ENCODE measurements around the gene RBM33.
"Not testable (repeated sequence)": the region's sequence is repeated elsewhere in the genome, so short reads cannot be mapped to it uniquely, and the experiment has no call there.

The RBM33 gene

DNA sequence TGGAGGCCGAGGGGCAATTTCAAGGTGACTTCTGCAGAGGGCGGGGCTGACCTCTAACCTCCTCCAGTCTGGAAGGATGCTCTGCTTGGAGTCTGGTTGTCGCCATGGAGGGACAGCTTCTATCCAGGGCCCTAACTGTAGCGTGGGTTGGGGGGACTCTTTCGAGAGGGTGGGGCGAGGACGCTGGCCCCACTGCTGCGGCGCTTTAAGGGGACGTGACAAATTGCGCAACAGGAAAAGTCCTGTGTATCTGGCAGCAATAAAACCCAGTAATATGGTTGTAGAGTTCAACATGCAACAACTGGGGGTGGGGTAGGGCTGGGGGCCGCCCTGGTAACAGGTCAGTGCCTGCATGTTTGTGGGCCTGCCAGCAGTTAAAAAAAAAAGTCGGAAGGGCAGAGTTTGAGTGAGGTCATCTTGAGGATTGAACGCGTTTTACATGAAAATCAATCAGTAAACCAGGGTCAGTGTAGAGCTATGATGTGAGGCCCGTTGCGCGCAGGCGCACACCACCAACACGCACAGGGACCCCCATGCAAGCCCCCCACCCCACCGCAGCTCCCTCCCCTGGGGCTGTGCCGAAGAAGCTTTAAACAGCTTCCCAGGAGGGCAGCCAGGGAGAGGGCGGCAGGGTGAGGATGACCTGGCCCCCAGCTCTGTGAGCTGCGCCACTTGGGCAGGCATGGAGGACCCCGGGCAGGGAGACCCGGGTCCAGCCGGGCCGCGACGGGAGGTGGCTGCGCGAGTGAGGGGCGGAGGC is 163.5 kb downstream of the RBM33 start:
- DNase-seq (ENCODE audit: low read depth in 2 of 2), result no peak

DNA sequence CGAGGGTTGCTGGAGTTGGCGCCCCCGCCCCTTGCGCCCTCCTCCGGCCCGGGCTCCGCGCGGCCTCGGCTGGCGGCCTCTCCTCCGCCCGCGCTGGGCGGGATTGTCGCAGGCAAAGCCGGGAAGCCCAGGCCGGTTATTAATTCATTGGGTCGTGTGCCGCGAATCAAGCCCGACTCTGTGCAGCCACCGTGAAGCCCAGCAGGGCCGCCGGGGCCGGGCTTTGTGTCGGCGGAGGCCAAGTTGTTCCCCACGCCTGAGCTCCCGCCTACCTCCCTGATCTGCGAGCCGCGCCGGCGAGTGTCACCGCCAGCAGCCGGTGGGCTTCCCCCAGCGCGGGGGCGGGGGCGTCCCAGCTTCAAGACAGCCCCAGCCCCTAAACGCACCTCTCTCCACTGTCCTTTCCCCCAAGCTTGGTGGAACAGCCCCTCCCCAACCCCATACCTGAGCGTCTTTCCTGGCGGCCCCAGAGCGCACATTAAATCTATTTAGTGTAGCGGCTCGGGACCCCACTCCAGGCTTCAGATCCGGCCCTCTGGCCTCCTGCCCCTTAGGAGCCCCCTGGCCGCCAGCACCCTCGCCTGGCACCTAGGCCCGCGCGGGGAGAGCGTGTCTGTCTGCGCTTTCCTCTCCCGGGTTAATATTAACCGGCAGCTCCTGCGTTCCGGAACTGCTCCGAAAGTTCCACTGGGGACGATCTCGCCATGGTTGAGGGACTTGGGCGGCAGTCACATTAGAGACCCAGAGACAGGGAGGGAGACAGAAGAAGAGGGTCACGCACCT is 164.3 kb downstream of the RBM33 start:
- no peak for DNase-seq (ENCODE audit: low read depth in 2 of 2)

DNA sequence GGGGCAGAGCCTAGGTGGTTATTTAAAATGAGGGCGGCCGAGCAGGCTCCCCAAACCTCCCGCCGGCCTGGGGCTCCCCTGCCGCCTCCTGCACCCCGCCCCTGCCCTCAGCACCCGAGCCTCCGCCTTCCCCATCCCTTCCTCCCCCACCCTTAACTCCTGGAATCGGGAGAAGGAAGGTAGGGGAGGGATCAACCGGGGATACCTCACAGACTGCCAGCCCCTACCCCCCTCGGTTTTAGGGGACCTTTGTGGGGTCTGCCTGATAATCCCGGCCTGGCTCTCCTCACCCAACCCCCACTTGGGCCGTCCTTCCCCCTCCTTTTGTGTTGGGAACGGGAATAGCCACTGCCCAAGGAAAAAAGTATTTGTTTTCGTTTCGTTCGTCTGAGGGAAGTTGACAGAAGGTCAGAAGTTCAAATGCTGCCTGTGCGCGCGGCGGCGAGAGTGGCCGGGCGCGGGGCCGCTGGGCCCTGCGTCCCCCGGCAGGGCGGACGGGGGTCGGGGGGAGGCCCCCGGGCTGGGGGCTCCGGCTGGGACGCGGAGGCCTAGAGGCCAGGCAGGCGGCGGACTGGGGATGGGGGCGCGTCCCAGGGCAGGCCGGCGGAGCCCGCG is 165.0 kb downstream of the RBM33 start:
- no peak for DNase-seq (ENCODE audit: low read depth in 2 of 2)

DNA sequence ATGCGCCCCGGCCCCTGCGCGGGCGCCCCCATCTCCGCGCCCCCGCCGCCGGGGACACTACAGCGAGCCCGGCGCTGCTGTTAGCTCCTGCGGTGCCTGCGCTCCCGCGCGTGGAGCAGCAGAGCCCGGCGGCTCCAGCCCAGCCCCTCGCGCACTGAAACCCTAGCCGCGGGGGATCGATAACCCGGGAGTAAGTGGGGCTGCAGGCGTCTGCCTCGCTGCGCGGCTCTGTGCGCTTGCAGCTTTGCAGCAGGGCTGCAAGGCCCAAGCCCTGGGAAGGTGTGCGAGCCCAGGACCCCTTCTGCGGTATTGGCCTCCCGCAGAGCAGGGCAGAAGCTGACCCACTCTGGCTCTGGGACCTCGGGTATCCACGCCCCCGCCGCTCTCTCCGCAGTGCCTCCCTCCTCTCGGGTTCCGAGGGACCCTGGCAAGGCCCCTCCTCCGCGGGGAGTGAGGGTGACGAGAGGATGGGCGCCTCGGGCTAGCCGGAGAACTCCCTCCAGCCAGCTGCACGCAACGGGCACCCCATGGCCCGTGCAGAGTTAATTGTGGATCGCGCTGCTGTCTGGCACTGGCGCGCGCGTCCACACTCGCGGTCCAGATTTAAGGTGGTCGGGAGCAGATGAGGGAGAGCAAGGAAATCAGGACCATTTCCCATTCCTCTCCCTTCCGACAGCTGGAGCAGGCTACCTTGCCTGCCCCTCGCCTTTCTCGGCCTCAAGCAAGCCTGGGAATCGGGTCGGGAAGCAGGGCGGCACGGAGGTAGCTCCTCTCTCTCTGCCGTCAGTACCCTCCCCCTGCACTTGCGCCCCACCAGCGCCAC is 165.7 kb downstream of the RBM33 start:
- DNase-seq (ENCODE audit: low read depth in 2 of 2), result no peak

DNA sequence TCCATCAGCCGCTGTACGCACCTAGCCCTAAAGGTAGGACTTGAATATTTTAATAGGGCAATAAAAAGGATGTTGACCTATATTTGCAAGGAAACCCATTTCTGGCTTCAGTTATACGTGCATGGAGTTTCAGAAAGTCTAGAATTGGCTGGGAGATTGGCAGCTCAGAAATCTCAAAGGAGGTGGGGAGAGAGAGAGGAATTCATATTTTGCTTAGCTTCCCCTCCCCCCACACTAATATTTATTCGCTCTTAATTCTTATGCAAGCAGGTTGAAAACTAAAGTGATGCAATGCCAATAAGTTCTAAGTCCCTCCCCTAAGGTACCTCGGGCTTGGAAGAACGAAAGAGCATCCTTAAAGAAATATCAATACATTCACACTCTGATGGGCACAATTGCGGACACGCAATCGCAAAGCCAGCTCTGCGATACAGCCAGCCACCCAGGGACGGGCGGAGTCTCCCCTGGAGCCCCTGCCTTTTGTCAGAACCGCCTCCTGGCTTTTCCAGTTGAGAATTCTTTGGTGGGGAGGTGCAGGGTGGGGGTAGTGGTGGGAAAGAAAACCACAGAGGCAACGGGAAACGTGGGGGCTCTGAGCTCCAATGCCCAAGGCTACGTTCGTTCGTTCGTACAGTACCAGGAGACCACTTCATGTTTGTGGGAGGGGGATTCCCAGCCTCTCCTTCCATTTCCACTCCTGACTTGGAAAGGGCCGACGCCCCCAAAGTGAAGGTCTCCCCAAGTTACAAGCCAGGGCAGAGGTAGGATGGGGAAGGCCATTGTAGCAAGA is 166.5 kb downstream of the RBM33 start:
- DNase-seq (ENCODE audit: low read depth in 2 of 2), result no peak

DNA sequence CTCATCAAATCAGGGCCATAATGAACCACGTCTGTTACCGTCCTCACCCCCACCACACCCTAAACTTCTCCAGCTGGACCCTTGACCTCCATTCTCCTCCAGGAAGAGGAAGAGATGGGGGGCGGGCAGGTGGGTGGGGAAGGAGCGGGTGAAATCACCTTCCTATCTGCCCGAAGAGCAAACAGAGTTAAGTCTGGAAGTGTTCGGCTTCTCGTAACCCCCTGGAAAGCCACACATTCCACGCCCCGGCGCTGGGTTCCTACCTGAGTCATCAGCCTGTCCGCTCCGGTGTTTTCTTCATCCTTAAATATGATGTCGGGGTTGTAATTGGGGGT is 167.1 kb downstream of the RBM33 start:
- DNase-seq (ENCODE audit: low read depth in 2 of 2), result no peak

DNA sequence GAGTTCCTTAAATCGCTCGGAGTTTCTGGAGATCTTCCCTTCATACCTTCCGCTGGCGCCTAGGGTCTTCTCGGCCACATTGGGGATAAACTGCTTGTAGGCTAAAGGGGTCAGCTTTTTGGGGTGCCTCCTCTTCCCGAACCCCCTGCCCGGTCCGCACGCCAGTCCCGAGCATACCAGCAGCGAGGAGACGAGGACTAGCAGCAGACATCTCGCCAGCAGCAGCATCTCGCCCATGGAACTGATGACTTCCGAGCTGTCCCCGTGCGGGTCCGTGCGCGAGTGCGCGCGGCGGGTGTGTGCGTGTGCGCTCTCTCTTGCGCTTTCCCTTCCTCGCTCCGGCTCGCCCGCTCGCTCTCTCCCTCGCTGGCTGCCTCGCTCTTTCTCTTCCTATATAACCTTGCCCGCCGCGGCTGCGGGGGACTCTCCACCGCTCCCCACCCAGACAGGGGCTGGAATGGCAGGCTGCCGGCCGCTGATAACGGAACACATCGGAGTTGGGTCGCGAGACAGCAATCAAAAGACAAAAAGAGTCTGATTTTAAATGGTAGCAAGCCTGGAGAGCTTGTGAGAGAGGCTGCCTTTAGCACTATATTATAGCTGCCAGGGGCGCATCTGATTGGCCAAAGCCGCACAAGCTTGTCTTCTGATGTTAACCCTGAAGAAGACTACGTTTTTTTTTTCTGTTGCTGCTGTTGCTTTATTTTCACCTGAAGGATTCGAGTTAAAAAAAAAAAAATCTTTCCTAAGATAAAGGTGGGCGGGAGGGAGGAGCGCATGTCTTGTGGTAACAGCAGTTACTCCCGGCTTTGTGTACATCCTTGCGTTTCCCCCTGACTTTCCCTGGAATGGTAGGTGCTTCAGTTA is 167.7 kb downstream of the RBM33 start, which contains the start of gene SHH:
Gene SHH (minus strand): TSS at position 569 of the 867 bp plus-strand sequence. CDS start 341 bp downstream, at position 228.
- no peak for DNase-seq (ENCODE audit: low read depth in 2 of 2)

DNA sequence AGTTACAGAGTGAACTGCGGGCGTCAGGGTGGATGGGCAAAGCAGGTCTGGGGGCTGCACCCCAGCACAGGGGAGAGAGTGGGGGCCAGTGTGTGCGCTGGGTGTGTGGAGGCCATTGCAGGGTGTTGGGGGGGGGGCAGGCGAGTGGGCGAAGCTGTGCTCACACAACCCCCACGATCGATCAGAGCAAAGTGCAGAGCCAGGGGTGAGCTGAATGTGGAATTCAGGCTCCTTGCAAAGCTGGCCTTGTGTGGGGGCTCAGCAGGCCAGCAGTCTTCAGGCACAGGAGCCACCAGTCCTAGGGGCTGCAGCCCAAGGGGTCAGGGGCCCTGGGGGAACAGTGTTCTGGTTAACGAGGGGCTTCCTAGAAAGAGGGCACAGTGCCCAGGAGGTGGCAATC is 168.7 kb downstream of the RBM33 start:
- no peak for DNase-seq (ENCODE audit: low read depth in 2 of 2)

DNA sequence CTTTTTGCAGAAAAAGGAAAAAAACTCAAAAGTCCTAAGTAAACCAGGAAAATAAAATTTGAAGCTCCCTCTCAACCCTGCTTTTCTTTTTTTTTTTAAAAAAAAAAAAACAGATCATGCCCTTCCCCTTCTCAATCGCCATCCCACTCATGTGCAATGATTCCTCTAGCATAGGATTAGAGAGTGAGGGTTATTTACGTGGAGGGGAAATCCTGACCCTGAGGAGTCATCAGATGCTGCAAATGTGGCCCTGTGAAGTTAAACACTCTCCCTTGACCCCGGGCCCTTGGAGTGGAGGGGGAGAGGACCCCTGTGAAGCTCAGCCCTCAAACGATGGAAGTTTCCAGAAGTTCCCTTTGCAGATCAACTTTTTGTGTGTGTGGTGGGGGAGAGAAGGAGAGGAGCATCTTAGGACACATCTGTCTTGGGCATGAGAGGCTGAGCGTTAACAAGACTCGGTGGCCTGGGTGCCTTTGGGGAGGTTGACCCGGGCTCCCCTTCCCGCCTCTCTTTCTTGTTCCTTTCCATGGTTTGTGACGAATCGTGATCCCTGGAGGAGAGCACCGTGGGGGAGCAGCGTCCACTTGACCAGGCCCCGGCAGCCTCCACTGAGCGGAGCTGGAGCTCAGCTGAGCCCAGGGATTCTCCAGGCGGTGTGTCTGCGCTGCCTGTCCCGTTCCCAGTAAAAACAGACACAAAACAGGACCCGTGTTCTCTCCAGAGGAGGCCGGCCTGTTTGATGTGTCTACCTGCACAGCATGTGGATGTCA is 169.3 kb downstream of the RBM33 start:
- DNase-seq (ENCODE audit: low read depth in 2 of 2), result no peak

DNA sequence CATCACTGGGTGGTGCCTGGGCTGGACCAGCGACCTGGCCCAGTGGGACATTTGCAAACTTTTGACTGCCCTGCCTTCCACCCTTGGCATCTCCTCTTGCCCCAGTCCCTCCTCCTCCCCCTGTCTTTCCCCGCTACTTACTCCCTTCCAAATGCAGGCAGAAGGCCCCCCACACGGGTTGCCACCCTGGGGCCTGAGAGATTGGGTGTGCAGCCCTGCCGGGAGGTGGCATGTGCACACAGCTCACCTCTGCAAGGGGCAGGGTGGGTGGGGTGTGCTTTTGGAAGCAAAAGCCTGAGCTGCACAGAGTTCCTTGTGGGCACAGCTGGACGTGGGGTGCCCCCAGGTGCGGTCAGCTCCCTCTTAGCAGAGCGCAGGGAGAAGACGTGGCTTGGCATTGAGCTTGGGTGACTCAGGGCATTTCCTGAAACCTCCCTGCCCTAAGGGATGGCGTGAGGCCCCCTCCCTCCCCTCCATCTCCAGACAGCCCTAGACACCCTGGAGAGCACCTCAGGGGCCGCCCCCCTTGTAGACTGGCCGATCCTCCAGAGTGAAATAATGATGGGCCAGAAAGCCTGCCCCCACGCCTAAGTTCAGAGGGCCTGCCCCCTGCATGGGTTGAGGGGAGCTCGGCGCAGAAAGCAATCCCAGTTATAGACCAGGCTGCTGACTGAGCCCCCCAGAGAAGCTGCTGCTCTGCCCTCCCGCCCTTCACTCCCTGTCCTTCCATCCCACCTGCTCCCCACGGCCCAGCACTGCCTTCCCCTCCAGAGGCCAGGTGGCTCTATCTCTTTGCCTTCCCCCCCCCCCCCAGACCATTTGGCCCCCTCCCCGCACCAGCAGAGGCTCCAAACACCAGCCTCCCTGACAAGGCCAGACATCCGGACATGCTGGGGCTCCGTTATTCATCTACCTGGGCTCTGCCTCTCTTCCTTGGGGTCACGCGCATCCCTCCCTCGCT is 170.1 kb downstream of the RBM33 start:
- no peak for DNase-seq (ENCODE audit: low read depth in 2 of 2)

DNA sequence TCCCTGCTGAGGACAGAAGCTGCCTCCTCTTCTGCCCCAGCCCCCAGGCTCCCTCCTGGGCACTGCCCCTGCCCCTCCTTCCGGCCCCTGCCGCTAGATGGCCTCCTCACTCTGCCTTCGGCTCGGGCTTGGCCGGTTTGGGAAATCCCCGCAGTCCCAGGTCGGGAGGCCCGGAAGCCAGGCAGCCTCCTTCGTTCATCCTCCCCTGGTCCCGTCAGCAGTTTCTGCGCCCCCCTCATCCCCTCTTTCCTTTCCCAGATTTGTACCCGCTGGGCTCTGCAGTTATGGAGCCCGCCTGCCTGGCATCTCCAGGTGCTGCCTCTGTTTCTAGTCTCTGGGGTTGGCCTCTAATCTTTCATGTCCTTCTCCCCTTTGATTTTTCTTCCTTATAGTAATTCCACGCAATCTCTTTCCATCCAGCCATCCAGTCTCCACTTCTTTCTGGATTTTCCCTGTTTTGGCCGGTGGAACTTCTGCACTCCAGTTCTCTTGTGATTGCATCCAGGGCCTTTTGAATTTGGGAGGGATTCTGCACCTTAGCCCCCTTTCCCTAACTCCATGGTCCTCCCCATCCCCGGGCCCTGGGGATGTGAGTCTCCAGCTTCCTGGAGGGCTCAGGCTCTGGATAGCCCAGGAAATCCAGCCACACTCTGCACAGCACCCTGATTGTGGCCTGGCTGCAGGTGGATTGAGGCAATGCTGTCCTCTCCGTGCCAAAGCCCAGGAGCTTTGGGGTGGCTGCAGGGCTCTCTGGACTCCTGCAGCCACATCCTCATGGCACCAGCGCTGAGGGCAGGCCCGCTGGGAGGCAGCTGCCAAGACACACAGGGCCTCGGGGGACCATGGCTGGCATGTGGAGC is 171.1 kb downstream of the RBM33 start:
- DNase-seq (ENCODE audit: low read depth in 2 of 2), result peak; percentile 66 to 79

DNA sequence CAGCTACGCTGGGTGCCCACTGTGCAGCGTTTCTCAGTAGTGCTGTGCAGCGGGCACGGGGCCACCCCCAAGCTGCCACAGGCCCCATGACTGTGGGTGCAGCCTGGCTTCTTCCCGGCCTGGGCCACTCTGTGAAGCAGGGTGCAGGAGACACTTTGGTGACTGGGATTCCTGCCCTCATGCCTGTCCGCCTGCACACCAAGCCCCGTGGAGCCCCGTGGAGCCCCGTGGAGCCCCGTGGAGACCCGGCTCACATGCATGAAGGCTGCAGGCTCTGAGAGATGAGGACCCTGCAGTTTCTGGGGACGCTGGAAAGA is 171.7 kb downstream of the RBM33 start:
- DNase-seq (ENCODE audit: low read depth in 2 of 2), result no peak

DNA sequence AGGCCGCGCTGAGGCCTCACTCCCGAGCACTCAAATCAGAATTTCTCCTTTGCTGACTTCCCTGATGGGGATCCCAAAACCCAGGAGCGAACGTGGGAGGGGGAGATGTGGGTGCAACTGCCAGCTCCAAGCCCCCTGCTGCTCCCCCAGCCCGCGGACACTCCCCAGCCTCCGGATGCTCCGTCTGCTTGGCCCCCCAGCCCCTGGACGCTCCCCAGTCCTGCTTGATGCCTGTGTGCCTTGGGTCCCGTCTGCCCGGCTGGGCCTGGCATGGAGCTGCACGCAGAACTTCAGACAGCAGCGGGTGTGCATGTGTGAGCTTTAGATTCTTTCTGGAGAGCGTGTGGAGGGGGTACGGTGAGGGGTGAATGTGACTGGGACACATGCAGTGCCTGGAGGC is 172.5 kb downstream of the RBM33 start:
- no peak for DNase-seq (ENCODE audit: low read depth in 2 of 2)

DNA sequence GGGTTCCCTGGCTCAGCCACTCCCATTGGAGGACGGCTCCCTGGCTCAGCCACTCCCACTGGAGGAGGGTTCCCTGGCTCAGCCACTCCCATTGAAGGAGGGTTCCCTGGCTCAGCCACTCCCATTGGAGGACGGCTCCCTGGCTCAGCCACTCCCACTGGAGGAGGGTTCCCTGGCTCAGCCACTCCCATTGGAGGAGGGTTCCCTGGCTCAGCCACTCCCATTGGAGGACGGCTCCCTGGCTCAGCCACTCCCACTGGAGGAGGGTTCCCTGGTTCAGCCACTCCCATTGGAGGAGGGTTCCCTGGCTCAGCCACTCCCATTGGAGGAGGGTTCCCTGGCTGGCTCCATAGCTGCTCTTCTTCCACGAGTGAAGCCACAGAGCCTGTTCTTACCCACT is 173.1 kb downstream of the RBM33 start:
- not testable (repeated sequence) for DNase-seq (ENCODE audit: low read depth in 2 of 2)

DNA sequence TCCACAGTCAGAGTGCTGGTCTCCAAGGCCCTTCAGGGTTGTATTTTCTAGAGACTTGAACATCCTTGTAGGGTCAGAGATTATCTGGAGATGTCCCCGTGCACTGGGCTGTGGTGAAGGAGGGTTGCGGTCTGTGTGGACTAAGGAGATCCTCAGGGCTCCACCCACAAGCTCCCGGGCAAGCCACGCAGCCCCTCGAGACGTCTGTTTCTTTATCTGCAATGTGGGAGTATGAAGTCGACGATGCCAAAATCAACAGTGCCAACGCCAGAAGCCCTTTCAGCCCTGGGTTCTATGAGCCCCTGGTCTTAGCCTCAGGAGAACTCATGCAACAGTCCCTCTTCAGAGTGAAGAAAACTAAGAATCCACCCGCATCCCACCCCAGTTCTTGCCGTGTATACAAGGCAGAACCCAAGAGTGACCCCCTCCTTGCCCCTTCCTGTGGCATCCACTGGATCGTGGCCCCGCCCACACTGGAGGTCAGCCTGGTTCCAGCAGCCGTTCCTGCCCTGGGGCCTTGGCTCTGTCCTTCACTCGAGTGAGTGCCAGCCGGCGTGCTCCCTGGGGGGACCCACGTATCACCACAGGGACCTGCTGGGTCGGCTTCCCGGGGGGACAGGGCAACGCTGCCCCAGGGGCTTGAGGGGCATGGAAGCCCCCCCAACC is 173.8 kb downstream of the RBM33 start:
- DNase-seq (ENCODE audit: low read depth in 2 of 2), result no peak

DNA sequence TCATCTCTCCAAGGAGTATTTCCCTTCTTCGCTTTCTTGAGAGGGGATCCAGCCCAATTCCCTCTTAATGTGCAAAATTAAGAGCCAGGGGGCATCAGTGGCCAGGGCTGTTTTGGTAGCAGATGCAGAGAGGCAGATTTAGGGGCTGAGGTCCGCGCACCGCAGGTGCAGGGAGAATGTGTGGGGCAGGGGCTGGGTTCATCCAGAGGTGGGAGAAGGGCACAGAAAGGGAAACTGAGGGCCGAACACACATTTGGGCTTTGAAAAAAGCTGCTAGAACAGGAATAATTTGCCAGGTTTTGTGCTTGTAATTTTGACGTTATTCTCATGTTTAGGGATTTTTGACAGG is 174.3 kb downstream of the RBM33 start:
- DNase-seq (ENCODE audit: low read depth in 2 of 2), result no peak

DNA sequence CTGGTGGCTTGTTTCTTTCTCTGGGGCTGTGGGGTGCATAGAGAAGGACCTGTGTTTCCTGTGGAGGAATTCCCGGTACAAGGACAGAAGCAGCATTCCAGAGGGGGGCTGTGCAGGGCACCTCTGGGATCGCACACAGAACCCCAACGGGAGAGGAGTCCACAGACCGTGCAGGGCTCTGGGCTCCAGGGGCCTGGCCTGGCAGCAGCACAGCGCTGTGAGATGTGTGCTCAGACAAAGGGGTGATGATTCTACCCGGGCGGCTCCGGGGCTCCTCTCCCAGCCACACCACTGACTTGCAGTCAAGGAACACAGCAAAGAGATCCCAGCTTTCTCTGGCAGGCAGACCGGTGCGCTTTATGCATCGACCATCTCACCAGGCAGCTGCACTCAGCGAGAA is 174.7 kb downstream of the RBM33 start:
- no peak for DNase-seq (ENCODE audit: low read depth in 2 of 2)

Measured in stimulated activated CD4-positive, alpha-beta T cell treated with anti-CD3 and anti-CD28 coated beads, Interleukin-4, amount 100 ng/mL, for 48 hours (primary cell).